Chondrocyte (in vitro differentiated cells): ENCODE measurements around the gene TSPOAP1. TPM values are rescaled to one million over a fixed set of nuclear protein-coding genes. Genes with fewer than 3 reads are reported as not detected.

Experiments used
- DNase-seq: peaks from one replicate; pipeline ENCODE4 v3.0.0; 2021; ENCODE audit warnings: mixed read lengths, low spot score
- H3K27ac Mint-ChIP-seq: one replicate; pipeline ENCODE4 v1.8.0; 2021; ENCODE audit warnings: mild to moderate bottlenecking, moderate library complexity, mixed read lengths; ENCODE audit not compliant: unreplicated experiment
- H3K27me3 Mint-ChIP-seq: 2 replicates; pipeline ENCODE4 v1.8.0; 2021; ENCODE audit warnings: low read depth, mixed read lengths
- H3K36me3 Mint-ChIP-seq: 2 replicates; pipeline ENCODE4 v1.8.0; 2021; ENCODE audit warnings: low read depth, mixed read lengths
- H3K4me1 Mint-ChIP-seq: 2 replicates; pipeline ENCODE4 v1.8.0; 2021; ENCODE audit warnings: low read depth, mild to moderate bottlenecking, mixed read lengths
- H3K4me3 Mint-ChIP-seq: one replicate; pipeline ENCODE4 v1.8.0; 2021; ENCODE audit warnings: mild to moderate bottlenecking, moderate library complexity, mixed read lengths; ENCODE audit not compliant: unreplicated experiment
- H3K9me3 Mint-ChIP-seq: 2 replicates; pipeline ENCODE4 v1.8.0; 2021; ENCODE audit warnings: low read depth, mixed read lengths
- CTCF ChIP-seq: fragments of 200-600 bp; sonication (generic); IDR thresholded peaks from 2 replicates; pipeline ENCODE4 v1.5.0; 2021; ENCODE audit warnings: antibody characterized with exemption, mild to moderate bottlenecking, moderate library complexity
- total RNA-seq: library from RNA; stranded (reverse); gene quantifications from 3 replicates; pipeline ENCODE4 v1.2.1, GENCODE V29; 2021

The TSPOAP1 gene
- total RNA-seq, 1 donor from 2014 or later, result 2.0 TPM

DNA sequence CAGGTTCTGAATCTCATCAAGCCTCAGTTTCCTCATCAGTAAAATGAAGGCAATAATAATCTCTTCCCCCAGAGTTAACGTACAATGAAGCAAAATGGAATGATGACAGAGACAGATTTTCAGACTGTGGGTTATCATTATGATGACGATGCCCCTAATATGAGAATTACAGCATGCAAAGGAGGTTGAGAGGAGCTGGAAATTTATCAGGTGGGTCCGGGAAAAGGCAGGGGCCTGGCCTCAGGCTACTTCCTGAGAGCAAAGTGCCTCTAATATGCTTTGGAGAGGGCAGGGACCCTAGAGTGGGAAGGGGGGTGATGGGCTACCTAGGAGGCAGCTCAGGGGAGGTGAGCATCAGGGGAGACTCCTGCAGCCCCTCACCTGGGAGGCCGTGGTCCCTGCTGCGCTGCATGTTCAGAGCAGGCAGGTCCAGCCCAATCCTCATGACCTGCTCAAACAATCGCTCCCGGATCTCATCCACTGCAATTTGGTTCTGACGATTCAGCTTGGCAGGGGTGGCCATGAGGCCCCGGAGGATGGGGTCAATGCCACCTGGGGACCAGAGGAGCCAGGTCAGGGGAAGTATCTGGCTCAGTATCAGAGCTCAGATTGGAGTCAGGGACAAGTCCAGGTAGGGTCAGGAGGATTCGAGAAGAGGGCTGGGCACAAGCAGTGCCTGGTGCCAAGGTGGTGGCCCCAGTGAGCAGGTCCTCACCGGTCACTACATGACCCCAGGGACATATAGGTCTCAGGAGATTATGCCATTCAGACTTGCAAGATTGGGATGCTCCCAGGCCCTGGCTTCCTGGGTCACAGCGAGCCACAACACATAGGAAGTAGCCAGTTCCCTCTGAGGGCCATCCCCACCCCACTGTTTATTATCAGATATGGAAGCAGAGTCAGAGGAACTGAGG lies 56.0 kb downstream of the TSPOAP1 start:
- DNase-seq, result peak; percentile 46
- Mint-ChIP-seq H3K27me3 (peaks cover 30% of the 10 kb centered on the region), H3K36me3 (no peaks in the 10 kb centered on the region), H3K4me3 (no peak overlapping the region), H3K27ac (no peak overlapping the region), H3K4me1 (no peaks in the 10 kb centered on the region), H3K9me3 (no peaks in the 10 kb centered on the region)
- no peak for TF ChIP-seq CTCF

DNA sequence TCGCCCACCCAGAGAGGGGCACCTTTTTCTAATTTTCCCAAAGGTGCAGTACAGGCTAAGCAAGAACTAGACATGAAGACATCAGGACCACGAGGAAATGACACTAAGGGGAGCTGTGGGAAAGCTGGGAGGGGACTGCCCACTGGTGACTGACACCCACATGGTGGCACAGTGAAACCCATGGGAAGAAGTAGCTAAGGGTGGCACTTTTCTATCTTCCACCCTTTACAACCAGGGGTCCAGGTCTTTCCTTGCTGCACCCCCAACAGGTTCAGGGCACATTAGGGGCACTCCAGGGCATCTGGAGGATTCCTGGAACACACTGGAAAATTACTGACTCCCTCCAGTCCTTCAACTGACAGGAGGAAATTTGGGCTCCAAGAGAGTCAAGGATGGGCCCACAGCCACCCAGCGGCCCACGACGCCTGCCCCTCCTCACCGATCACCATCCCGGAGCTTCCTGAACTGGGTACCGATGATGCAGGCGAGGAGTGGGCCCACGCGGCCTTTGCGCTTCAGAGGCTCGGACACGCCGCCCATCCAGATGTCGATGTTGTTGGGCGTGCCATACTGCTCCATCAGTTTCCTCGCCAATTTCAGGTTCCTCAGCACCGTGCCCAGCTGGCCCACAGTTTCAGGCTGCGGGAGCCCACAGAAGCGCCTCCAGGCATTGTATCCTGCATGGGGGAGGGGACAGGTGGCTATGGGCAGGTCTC lies 57.2 kb downstream of the TSPOAP1 start:
- Mint-ChIP-seq H3K9me3 (no peaks in the 10 kb centered on the region), H3K4me3 (no peak overlapping the region), H3K36me3 (no peaks in the 10 kb centered on the region), H3K27ac (no peak overlapping the region), H3K27me3 (peaks cover 32% of the 10 kb centered on the region), H3K4me1 (no peaks in the 10 kb centered on the region)
- peak; percentile 86 for DNase-seq
- TF ChIP-seq CTCF, result no peak

DNA sequence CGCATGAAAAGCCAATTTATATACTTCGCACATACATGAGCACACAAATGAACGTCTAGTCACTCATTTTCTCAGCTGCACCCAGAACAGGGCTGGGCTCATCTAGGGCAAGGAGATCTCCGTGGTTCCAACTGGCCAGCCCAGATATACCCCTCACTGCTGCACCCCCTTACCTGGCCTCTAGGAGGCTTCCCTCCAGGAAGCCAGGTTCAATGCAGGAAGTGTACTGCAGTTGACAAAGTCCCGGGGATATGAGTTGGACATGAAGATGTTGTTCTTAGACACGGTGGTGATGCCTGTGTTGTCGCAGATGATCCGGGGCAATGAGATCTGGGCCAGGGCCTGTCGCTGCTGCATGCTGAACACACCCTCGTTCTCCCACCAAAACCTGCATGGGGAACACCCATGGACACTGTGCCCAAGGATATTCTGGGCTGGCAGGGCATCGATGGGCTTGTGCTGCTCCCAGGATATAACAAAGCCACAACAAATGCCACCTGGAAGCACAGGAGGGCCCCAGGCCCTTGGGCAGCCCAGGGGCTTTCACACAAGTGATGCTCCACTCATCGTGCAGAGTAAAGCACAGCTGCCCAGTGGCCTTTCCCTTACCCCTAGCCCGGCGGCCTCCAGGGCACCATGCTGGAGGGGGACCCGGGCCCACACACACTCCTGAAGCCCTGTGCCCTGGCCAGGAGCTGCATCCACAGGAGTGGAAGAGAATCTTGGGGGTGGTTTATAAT lies 57.9 kb downstream of the TSPOAP1 start:
- Mint-ChIP-seq H3K27me3 (peaks cover 27% of the 10 kb centered on the region), H3K27ac (no peak overlapping the region), H3K9me3 (no peaks in the 10 kb centered on the region), H3K4me1 (no peaks in the 10 kb centered on the region), H3K36me3 (no peaks in the 10 kb centered on the region), H3K4me3 (no peak overlapping the region)
- peak; percentile 11 for TF ChIP-seq CTCF
- DNase-seq, result no peak

- Mint-ChIP-seq H3K4me1 (no peaks in the 10 kb centered on the region), H3K36me3 (no peaks in the 10 kb centered on the region), H3K27ac (no peak overlapping the region), H3K27me3 (peaks cover 31% of the 10 kb centered on the region), H3K4me3 (no peak overlapping the region), H3K9me3 (no peaks in the 10 kb centered on the region)
- no peak for TF ChIP-seq CTCF
- DNase-seq, result no peak
Observed at GRCh38 chr17:58269557-58270291, 58.9 kb downstream of the TSPOAP1 start.
